Uterus (tissue), 4 donors: ENCODE data around the gene EEF1E1. TPM values are rescaled to one million over a fixed set of nuclear protein-coding genes. Genes with fewer than 3 reads are reported as not detected.

Experiments
- DNase-seq, 2 donors: peaks; one replicate each; pipeline ENCODE4 v3.0.0-alpha.2; 2019 to 2020
- H3K27ac ChIP-seq, 2 donors: fragments of 200-600 bp; sonication (generic); 1 replicate in 1 of 2; 2 replicates in 1 of 2; pipeline ENCODE4 v1.5.1; 2016 to 2018
- H3K27me3 ChIP-seq, 2 donors: fragments of 200-600 bp; sonication (generic); one replicate each; pipeline ENCODE4 v1.5.1; 2018 to 2019; ENCODE audit warnings: control low read depth in 1 of 2
- H3K36me3 ChIP-seq, 2 donors: fragments of 200-600 bp; sonication (generic); one replicate each; pipeline ENCODE4 v1.5.1; 2019; ENCODE audit warnings: control low read depth in 1 of 2
- H3K4me1 ChIP-seq, 2 donors: fragments of 200-600 bp; sonication (generic); one replicate each; pipeline ENCODE4 v1.5.1; 2018 to 2019; ENCODE audit warnings: control low read depth in 1 of 2
- H3K4me3 ChIP-seq, 2 donors: fragments of 200-600 bp; sonication (generic); 1 replicate in 1 of 2; 2 replicates in 1 of 2; pipeline ENCODE4 v1.5.1; 2018 to 2019; ENCODE audit warnings: mild to moderate bottlenecking in 1 of 2
- H3K9me3 ChIP-seq, 2 donors: fragments of 200-600 bp; sonication (generic); one replicate each; pipeline ENCODE4 v1.5.1; 2019; ENCODE audit warnings: control low read depth in 1 of 2
- CTCF ChIP-seq, 4 experiments: fragments of 200-600 bp in 2 of 4; fragments of 450-650 bp in 2 of 4; sonication (generic) in 2 of 4; IDR thresholded peaks; one replicate each; pipeline ENCODE4 v1.5.1; 2016 to 2019; ENCODE audit warnings: antibody characterized with exemption in 4 of 4, mild to moderate bottlenecking in 2 of 4, moderate library complexity in 1 of 4
- POLR2A ChIP-seq, 2 donors: fragments of 450-650 bp; IDR thresholded peaks; one replicate each; pipeline ENCODE4 v1.6.1; 2016; ENCODE audit warnings: antibody characterized with exemption in 2 of 2, mild to moderate bottlenecking in 1 of 2, moderate library complexity in 1 of 2
- intact Hi-C: fragments of 100-400 bp; cut with DNase I; formaldehyde crosslinking; loops from one replicate; pipeline ENCODE4 v1.15.1; 2023; ENCODE audit warnings: low total_unique reads
- total RNA-seq, 4 donors: library from RNA; depleted of rRNA in 3 of 4; stranded (reverse); fragments of >200 nt in 3 of 4; gene quantifications; one replicate each; pipeline versions ENCODE4 v1.1.0 to v1.2.4, GENCODE V29; 2014 to 2023
- donor health status: DM: yes; HTN: yes; CAD: no.

Gene EEF1E1
- total RNA-seq, 4 donors from 2014 or later, result 12.6 to 33.2 (median 26.9) TPM

- Histone ChIP-seq H3K4me3 (no peak overlapping the region), H3K27ac (no peak overlapping the region), H3K9me3 (no peaks in the 10 kb centered on the region), H3K36me3 (no peaks in the 10 kb centered on the region), H3K27me3 (no peaks in the 10 kb centered on the region), H3K4me1 (no peaks in the 10 kb centered on the region)
- intact Hi-C loops, result no loop called here
- DNase-seq, result no peak
- no peak for TF ChIP-seq POLR2A (IDR thresholded peaks at IDR 0.05)
- TF ChIP-seq CTCF (IDR thresholded peaks at IDR 0.05), result no peak
Observed at GRCh38 chr6:8088886-8089285, 13.5 kb downstream of the EEF1E1 start.

- Histone ChIP-seq H3K27me3 (no peaks in the 10 kb centered on the region), H3K9me3 (no peaks in the 10 kb centered on the region), H3K4me1 (no peaks in the 10 kb centered on the region), H3K27ac (no peak overlapping the region), H3K36me3 (no peaks in the 10 kb centered on the region), H3K4me3 (no peak overlapping the region)
- intact Hi-C loops, result no loop called here
- TF ChIP-seq POLR2A (IDR thresholded peaks at IDR 0.05), result no peak
- no peak for TF ChIP-seq CTCF (IDR thresholded peaks at IDR 0.05)
- no peak for DNase-seq
Observed at GRCh38 chr6:8087870-8088754, 14.2 kb downstream of the EEF1E1 start.

GRCh38 chr6:8086755-8087306 lies 15.5 kb downstream of the EEF1E1 start:
- Histone ChIP-seq H3K4me3 (no peak overlapping the region), H3K4me1 (no peaks in the 10 kb centered on the region), H3K27ac (no peak overlapping the region), H3K27me3 (no peaks in the 10 kb centered on the region), H3K36me3 (no peaks in the 10 kb centered on the region), H3K9me3 (no peaks in the 10 kb centered on the region)
- intact Hi-C loops, result no loop called here
- no peak for TF ChIP-seq CTCF (IDR thresholded peaks at IDR 0.05)
- no peak for TF ChIP-seq POLR2A (IDR thresholded peaks at IDR 0.05)
- no peak for DNase-seq

- Histone ChIP-seq H3K27me3 (no peaks in the 10 kb centered on the region), H3K36me3 (no peaks in the 10 kb centered on the region), H3K9me3 (no peaks in the 10 kb centered on the region), H3K4me3 (no peak overlapping the region), H3K4me1 (no peaks in the 10 kb centered on the region), H3K27ac (no peak overlapping the region)
- intact Hi-C loops, result no loop called here
- DNase-seq, result no peak
- TF ChIP-seq POLR2A (IDR thresholded peaks at IDR 0.05), result no peak
- TF ChIP-seq CTCF (IDR thresholded peaks at IDR 0.05), result no peak
Observed at GRCh38 chr6:8085053-8085511, 17.3 kb downstream of the EEF1E1 start.

- Histone ChIP-seq H3K9me3 (no peaks in the 10 kb centered on the region), H3K4me3 (no peak overlapping the region), H3K4me1 (no peaks in the 10 kb centered on the region), H3K27me3 (no peaks in the 10 kb centered on the region), H3K36me3 (no peaks in the 10 kb centered on the region), H3K27ac (no peak overlapping the region)
- intact Hi-C loops, result no loop called here
- no peak for DNase-seq
- no peak for TF ChIP-seq POLR2A (IDR thresholded peaks at IDR 0.05)
- no peak for TF ChIP-seq CTCF (IDR thresholded peaks at IDR 0.05)
Observed at GRCh38 chr6:8084586-8084985, 17.8 kb downstream of the EEF1E1 start.
